ENCODE measurements around the gene ERVFRD-1. TPM values are rescaled to one million over a fixed set of nuclear protein-coding genes. Genes with fewer than 3 reads are reported as not detected.
"Not testable (repeated sequence)": the region's sequence is repeated elsewhere in the genome, so short reads cannot be mapped to it uniquely, and the experiment has no call there.

ERVFRD-1 gene
- total and polyA plus RNA-seq, 2 experiments from 2014 or later, result 0.06 TPM; not detected in 1

DNA sequence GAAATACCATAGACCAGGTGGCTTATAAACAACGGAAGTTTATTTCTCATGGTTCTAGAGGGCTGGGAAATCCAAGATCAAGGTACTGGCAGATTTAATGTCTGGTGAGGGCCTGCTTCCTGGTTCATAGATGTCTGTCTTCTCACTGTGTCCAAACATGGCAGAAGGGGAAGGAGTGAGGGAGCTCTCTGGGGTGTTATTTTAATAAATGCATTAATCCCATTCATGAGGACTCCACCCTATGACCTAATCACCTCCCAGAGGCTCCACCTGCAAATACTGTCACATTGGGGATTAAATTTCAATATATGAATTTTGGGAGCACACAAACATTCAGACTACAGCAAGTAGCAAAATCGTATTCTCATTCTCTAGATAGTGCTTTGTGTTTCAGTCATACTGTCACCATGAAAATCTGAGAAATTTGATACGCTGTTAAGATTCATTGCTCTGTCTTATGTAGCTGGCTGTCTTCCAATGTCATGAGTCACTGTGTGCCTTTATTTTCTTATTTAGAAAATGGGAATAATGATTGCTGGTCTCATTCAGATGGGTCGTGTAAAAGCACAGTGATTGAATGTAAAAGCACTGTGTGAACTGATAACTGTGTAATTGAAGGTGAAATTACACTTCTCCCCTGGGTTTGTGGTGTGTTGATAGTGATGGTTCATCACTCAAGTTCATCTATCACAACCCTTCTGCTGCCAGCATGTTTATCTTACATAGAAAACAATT lies 8.9 kb upstream of the ERVFRD-1 start:
- Histone ChIP-seq H3K79me2 (replicated peaks; ENCODE audit: insufficient read depth) (peaks cover 94% of the 10 kb centered on the region), H3K36me3 (ENCODE audit: insufficient read depth) (no peaks in the 10 kb centered on the region), H3K4me3 (no peak overlapping the region), H4K20me1 (replicated peaks; ENCODE audit: insufficient read depth) (peaks cover 24% of the 10 kb centered on the region), H3K9me2 (ENCODE audit: insufficient read depth) (peaks cover 8% of the 10 kb centered on the region; the same call in 1 of the 2 replicates), H3F3A (replicated peaks; ENCODE audit: low read depth) (no peaks in the 10 kb centered on the region), H3K4me2 (no peak overlapping the region), H3K4me1 (ENCODE audit: insufficient read depth) (no peaks in the 10 kb centered on the region), H3K27ac (ENCODE audit: low read depth) (no peak overlapping the region), H3K27me3 (ENCODE audit: insufficient read depth) (no peaks in the 10 kb centered on the region), H2AFZ (no peak overlapping the region)
- H3K36me3 Mint-ChIP-seq (ENCODE audit: low read depth), result no peaks in the 10 kb centered on the region
- no peak overlapping the region for H3K27ac Mint-ChIP-seq
- H3K9me3 Mint-ChIP-seq, result no peaks in the 10 kb centered on the region
- TF ChIP-seq ZNF114 (CRISPR knock-in tag; IDR thresholded peaks at IDR 0.05) (no peak), STAT1 (IDR thresholded peaks at IDR 0.05; ENCODE audit: unreplicated experiment) (no peak), EZH2 (IDR thresholded peaks at IDR 0.05; ENCODE audit: low read depth, unreplicated experiment) (no peak)
- TF ChIP-seq, protein P1, sequence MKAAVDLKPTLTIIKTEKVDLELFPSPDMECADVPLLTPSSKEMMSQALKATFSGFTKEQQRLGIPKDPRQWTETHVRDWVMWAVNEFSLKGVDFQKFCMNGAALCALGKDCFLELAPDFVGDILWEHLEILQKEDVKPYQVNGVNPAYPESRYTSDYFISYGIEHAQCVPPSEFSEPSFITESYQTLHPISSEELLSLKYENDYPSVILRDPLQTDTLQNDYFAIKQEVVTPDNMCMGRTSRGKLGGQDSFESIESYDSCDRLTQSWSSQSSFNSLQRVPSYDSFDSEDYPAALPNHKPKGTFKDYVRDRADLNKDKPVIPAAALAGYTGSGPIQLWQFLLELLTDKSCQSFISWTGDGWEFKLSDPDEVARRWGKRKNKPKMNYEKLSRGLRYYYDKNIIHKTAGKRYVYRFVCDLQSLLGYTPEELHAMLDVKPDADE (IDR thresholded peaks at IDR 0.05), result no peak
- TF ChIP-seq, protein P2, sequence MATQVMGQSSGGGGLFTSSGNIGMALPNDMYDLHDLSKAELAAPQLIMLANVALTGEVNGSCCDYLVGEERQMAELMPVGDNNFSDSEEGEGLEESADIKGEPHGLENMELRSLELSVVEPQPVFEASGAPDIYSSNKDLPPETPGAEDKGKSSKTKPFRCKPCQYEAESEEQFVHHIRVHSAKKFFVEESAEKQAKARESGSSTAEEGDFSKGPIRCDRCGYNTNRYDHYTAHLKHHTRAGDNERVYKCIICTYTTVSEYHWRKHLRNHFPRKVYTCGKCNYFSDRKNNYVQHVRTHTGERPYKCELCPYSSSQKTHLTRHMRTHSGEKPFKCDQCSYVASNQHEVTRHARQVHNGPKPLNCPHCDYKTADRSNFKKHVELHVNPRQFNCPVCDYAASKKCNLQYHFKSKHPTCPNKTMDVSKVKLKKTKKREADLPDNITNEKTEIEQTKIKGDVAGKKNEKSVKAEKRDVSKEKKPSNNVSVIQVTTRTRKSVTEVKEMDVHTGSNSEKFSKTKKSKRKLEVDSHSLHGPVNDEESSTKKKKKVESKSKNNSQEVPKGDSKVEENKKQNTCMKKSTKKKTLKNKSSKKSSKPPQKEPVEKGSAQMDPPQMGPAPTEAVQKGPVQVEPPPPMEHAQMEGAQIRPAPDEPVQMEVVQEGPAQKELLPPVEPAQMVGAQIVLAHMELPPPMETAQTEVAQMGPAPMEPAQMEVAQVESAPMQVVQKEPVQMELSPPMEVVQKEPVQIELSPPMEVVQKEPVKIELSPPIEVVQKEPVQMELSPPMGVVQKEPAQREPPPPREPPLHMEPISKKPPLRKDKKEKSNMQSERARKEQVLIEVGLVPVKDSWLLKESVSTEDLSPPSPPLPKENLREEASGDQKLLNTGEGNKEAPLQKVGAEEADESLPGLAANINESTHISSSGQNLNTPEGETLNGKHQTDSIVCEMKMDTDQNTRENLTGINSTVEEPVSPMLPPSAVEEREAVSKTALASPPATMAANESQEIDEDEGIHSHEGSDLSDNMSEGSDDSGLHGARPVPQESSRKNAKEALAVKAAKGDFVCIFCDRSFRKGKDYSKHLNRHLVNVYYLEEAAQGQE (IDR thresholded peaks at IDR 0.05; ENCODE audit: unreplicated experiment), result no peak
- TF ChIP-seq, protein P3, sequence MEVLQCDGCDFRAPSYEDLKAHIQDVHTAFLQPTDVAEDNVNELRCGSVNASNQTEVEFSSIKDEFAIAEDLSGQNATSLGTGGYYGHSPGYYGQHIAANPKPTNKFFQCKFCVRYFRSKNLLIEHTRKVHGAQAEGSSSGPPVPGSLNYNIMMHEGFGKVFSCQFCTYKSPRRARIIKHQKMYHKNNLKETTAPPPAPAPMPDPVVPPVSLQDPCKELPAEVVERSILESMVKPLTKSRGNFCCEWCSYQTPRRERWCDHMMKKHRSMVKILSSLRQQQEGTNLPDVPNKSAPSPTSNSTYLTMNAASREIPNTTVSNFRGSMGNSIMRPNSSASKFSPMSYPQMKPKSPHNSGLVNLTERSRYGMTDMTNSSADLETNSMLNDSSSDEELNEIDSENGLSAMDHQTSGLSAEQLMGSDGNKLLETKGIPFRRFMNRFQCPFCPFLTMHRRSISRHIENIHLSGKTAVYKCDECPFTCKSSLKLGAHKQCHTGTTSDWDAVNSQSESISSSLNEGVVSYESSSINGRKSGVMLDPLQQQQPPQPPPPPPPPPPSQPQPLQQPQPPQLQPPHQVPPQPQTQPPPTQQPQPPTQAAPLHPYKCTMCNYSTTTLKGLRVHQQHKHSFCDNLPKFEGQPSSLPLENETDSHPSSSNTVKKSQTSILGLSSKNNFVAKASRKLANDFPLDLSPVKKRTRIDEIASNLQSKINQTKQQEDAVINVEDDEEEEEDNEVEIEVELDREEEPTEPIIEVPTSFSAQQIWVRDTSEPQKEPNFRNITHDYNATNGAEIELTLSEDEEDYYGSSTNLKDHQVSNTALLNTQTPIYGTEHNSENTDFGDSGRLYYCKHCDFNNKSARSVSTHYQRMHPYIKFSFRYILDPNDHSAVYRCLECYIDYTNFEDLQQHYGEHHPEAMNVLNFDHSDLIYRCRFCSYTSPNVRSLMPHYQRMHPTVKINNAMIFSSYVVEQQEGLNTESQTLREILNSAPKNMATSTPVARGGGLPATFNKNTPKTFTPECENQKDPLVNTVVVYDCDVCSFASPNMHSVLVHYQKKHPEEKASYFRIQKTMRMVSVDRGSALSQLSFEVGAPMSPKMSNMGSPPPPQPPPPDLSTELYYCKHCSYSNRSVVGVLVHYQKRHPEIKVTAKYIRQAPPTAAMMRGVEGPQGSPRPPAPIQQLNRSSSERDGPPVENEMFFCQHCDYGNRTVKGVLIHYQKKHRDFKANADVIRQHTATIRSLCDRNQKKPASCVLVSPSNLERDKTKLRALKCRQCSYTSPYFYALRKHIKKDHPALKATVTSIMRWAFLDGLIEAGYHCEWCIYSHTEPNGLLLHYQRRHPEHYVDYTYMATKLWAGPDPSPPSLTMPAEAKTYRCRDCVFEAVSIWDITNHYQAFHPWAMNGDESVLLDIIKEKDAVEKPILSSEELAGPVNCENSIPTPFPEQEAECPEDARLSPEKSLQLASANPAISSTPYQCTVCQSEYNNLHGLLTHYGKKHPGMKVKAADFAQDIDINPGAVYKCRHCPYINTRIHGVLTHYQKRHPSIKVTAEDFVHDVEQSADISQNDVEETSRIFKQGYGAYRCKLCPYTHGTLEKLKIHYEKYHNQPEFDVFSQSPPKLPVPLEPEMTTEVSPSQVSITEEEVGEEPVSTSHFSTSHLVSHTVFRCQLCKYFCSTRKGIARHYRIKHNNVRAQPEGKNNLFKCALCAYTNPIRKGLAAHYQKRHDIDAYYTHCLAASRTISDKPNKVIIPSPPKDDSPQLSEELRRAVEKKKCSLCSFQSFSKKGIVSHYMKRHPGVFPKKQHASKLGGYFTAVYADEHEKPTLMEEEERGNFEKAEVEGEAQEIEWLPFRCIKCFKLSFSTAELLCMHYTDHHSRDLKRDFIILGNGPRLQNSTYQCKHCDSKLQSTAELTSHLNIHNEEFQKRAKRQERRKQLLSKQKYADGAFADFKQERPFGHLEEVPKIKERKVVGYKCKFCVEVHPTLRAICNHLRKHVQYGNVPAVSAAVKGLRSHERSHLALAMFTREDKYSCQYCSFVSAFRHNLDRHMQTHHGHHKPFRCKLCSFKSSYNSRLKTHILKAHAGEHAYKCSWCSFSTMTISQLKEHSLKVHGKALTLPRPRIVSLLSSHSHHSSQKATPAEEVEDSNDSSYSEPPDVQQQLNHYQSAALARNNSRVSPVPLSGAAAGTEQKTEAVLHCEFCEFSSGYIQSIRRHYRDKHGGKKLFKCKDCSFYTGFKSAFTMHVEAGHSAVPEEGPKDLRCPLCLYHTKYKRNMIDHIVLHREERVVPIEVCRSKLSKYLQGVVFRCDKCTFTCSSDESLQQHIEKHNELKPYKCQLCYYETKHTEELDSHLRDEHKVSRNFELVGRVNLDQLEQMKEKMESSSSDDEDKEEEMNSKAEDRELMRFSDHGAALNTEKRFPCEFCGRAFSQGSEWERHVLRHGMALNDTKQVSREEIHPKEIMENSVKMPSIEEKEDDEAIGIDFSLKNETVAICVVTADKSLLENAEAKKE (CRISPR knock-in tag; IDR thresholded peaks at IDR 0.05), result no peak
- DNase-seq (ENCODE audit: low spot score) (no peak), ATAC-seq (no peak)
- H3K4me1 Mint-ChIP-seq, result peaks cover 2% of the 10 kb centered on the region; the same call in 1 of the 3 replicates
- no peak overlapping the region for H3K4me3 Mint-ChIP-seq
- no peaks in the 10 kb centered on the region for H3K27me3 Mint-ChIP-seq (ENCODE audit: insufficient read depth, low read depth, poor library complexity)

DNA sequence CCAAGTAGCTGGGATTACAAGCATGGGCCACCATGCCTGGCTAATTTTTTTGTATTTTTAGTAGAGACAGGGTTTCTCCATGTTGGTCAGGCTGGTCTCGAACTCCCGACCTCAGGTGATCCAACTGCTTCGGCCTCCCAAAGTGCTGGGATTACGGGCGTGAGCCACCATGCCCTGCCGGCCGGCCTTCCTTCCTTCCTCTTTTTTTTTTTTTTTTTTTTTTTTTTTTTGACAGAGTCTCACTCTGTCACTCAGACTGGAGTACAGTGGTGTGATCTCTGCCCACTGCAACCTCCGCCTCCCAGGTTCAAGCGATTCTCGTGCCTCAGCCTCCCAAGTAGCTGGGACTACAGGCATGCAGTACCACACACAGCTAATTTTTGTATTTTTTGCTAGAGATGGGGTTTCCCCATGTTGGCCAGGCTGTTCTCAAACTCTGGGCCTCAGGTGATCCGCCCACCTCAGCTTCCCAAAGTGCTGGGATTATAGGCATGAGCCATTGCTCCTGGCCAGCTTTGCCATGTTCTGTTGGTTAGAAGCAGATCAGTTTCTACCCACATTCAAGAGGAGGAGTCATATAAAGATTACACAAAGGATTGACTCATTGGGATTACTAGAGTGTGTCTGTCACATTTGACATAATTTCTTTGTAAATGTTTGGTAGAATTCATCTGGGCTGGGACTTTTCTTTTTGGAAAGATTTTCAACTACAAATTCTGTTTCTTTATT lies 4.4 kb upstream of the ERVFRD-1 start:
- H3K79me2 ChIP-seq (replicated peaks; ENCODE audit: insufficient read depth), result peaks cover 99% of the 10 kb centered on the region
- DNase-seq (ENCODE audit: low spot score); H2AFZ ChIP-seq; H3K4me1 Mint-ChIP-seq; H3K4me3 Mint-ChIP-seq; H3K27me3 ChIP-seq (ENCODE audit: insufficient read depth); H3F3A ChIP-seq (replicated peaks; ENCODE audit: low read depth); H3K27ac ChIP-seq (ENCODE audit: low read depth); H3K27me3 Mint-ChIP-seq (ENCODE audit: insufficient read depth, low read depth, poor library complexity); H3K9me3 Mint-ChIP-seq; ATAC-seq; H3K36me3 ChIP-seq (ENCODE audit: insufficient read depth); H3K4me2 ChIP-seq; H3K36me3 Mint-ChIP-seq (ENCODE audit: low read depth); H3K4me3 ChIP-seq; H3K4me1 ChIP-seq (ENCODE audit: insufficient read depth); H3K9me2 ChIP-seq (ENCODE audit: insufficient read depth); H3K27ac Mint-ChIP-seq: not testable (repeated sequence)
- peaks cover 24% of the 10 kb centered on the region for H4K20me1 ChIP-seq (replicated peaks; ENCODE audit: insufficient read depth)
